HG03175 (cell line): ENCODE measurements around the gene HOXA4.

Experiments
- ATAC-seq: cut with Tn5 transposase; IDR thresholded peaks from one replicate; pipeline ENCODE4 v1.9.1; 2021; ENCODE audit warnings: mild to moderate bottlenecking, moderate library complexity; ENCODE audit not compliant: unreplicated experiment

Gene HOXA4

GRCh38 chr7:27117887-27118491 is 12.6 kb downstream of the HOXA4 start:
- ATAC-seq = no peak

GRCh38 chr7:27116962-27117886 is 13.3 kb downstream of the HOXA4 start:
- ATAC-seq = no peak

GRCh38 chr7:27116031-27116961 is 14.3 kb downstream of the HOXA4 start:
- no peak for ATAC-seq

- ATAC-seq = no peak
Measured at GRCh38 chr7:27115221-27116026, 15.1 kb downstream of the HOXA4 start.

GRCh38 chr7:27114881-27115220 is 15.7 kb downstream of the HOXA4 start:
- ATAC-seq = no peak

- no peak for ATAC-seq
Measured at GRCh38 chr7:27113991-27114769, 16.4 kb downstream of the HOXA4 start.

- ATAC-seq = no peak
Measured at GRCh38 chr7:27112955-27113949, 17.3 kb downstream of the HOXA4 start.

- ATAC-seq = no peak
Measured at GRCh38 chr7:27112361-27112760, 18.2 kb downstream of the HOXA4 start.

- no peak for ATAC-seq
Measured at GRCh38 chr7:27111751-27112277, 18.7 kb downstream of the HOXA4 start.

- ATAC-seq = no peak
Measured at GRCh38 chr7:27111042-27111750, 19.4 kb downstream of the HOXA4 start.

- no peak for ATAC-seq
Measured at GRCh38 chr7:27110186-27111031, 20.1 kb downstream of the HOXA4 start.

- ATAC-seq = no peak
Measured at GRCh38 chr7:27109466-27110185, 20.9 kb downstream of the HOXA4 start.

- ATAC-seq = no peak
Measured at GRCh38 chr7:27108390-27109127, 22.0 kb downstream of the HOXA4 start.

GRCh38 chr7:27107391-27108381 is 22.9 kb downstream of the HOXA4 start:
- ATAC-seq = no peak
